Body of pancreas (tissue), 4 donors: Measurements from ENCODE around the gene DISP3.

Experiments used
- CTCF ChIP-seq, 7 experiments: fragments of 450-650 bp in 4 of 7; fragments of 200-600 bp in 3 of 7; sonication (generic) in 3 of 7; IDR thresholded peaks; one replicate each; pipeline ENCODE4 v1.5.1; 2016 to 2019; ENCODE audit warnings: antibody characterized with exemption in 7 of 7
- POLR2A ChIP-seq, 3 donors: fragments of 450-650 bp; IDR thresholded peaks; one replicate each; pipeline ENCODE4 v1.6.1; 2016; ENCODE audit warnings: antibody characterized with exemption in 3 of 3, mild to moderate bottlenecking in 2 of 3

- no peak for TF ChIP-seq CTCF (IDR thresholded peaks at IDR 0.05)
- no peak for TF ChIP-seq POLR2A (IDR thresholded peaks at IDR 0.05)
Measured at GRCh38 chr1:11484321-11484655, 5.3 kb downstream of the DISP3 start.
